ENCODE results near the gene HABP4.

GRCh38 chr9:96436456-96437126 lies 13.4 kb upstream of the HABP4 start:
- TF ChIP-seq CTCF (IDR thresholded peaks at IDR 0.05; ENCODE audit: low read depth, low read length) (no peak), EZH2phosphoT487 (IDR thresholded peaks at IDR 0.05; ENCODE audit: low read depth) (no peak)
